ENCODE measurements around the gene SALL1. TPM values are rescaled to one million over a fixed set of nuclear protein-coding genes. Genes with fewer than 3 reads are reported as not detected.

Gene SALL1
- total and polyA plus RNA-seq, 2 of the 13 experiments (the other 11 are each of a cell fraction or from before 2014, with no cell fraction given): 6.6 to 12.3 TPM

DNA sequence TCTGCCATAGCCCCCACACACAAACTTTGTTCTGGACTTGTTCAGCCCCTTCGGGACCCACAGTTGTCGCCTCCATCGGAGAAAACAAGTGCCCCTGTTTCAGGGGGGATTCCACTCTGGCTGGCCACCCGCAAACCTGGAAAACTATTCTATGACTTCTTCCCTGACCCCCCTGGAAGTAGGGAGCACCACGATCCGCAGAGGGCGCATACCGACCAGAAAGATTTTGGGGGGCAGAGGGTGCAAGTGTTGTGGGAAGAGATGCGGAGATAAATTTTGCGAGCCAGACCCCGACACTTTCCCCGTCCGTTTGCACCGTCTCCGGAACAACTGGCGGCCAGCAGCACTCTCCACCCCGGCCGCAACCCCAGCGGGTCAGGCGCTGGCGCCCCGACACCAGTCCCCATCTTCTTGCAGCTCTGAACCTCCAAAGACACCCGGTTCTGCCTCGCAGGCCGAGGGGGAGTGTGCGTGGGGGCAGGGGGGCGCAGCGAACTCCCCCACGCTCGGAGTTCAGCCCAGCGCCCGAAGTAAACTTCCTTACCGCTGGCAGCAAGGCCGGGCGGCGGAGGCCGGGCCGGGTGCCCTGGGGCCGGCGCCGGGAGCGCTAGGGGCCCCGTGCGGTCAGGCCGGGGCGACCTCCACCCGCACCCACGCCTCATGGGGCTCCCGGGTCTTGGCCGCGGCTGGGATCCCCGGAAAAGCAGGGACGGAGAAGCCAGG, 744 bp downstream of the SALL1 start (continued):
- TF ChIP-seq, protein P1, sequence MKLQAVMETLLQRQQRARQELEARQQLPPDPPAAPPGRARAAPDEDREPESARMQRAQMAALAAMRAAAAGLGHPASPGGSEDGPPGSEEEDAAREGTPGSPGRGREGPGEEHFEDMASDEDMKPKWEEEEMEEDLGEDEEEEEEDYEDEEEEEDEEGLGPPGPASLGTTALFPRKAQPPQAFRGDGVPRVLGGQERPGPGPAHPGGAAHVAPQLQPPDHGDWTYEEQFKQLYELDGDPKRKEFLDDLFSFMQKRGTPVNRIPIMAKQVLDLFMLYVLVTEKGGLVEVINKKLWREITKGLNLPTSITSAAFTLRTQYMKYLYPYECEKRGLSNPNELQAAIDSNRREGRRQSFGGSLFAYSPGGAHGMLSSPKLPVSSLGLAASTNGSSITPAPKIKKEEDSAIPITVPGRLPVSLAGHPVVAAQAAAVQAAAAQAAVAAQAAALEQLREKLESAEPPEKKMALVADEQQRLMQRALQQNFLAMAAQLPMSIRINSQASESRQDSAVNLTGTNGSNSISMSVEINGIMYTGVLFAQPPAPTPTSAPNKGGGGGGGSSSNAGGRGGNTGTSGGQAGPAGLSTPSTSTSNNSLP (IDR thresholded peaks at IDR 0.05; ENCODE audit: low read depth, low read length): no peak
- TF ChIP-seq, protein P2, sequence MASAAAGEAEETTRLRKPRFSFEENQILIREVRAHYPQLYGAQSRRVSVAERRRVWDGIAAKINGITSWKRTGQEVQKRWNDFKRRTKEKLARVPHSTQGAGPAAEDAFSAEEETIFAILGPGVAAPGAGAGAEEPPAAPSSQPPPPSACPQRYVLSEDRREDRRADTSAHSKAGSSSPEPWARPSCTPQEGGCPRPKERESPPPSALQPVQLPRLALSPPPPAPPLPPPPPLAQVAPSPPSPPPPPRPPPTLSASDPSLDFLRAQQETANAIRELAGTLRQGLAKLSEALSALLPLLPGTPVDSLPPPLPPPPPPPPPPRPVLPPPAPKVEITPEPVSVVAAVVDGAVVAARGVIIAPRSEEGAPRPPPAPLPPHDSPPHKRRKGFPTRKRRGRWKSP (CRISPR knock-in tag; IDR thresholded peaks at IDR 0.05): peak; percentile 41; the same call in 1 of the 2 replicates
- TF ChIP-seq PHF8 (CRISPR knock-in tag; IDR thresholded peaks at IDR 0.05) (peak; percentile 58; the same call in 1 of the 2 replicates), XRCC5 (optimal IDR thresholded peaks at IDR 0.05; ENCODE audit: low read length) (peak; percentile 53), NFKB2 (CRISPR knock-in tag; IDR thresholded peaks at IDR 0.05; ENCODE audit: borderline replicate concordance) (peak; percentile 14; the same call in 1 of the 2 replicates), ZFY (CRISPR knock-in tag; IDR thresholded peaks at IDR 0.05) (peak; percentile 49; the same call in 1 of the 2 replicates), ZNF629 (CRISPR knock-in tag; conservative IDR thresholded peaks at IDR 0.05) (no peak)
- TF ChIP-seq, protein P3, sequence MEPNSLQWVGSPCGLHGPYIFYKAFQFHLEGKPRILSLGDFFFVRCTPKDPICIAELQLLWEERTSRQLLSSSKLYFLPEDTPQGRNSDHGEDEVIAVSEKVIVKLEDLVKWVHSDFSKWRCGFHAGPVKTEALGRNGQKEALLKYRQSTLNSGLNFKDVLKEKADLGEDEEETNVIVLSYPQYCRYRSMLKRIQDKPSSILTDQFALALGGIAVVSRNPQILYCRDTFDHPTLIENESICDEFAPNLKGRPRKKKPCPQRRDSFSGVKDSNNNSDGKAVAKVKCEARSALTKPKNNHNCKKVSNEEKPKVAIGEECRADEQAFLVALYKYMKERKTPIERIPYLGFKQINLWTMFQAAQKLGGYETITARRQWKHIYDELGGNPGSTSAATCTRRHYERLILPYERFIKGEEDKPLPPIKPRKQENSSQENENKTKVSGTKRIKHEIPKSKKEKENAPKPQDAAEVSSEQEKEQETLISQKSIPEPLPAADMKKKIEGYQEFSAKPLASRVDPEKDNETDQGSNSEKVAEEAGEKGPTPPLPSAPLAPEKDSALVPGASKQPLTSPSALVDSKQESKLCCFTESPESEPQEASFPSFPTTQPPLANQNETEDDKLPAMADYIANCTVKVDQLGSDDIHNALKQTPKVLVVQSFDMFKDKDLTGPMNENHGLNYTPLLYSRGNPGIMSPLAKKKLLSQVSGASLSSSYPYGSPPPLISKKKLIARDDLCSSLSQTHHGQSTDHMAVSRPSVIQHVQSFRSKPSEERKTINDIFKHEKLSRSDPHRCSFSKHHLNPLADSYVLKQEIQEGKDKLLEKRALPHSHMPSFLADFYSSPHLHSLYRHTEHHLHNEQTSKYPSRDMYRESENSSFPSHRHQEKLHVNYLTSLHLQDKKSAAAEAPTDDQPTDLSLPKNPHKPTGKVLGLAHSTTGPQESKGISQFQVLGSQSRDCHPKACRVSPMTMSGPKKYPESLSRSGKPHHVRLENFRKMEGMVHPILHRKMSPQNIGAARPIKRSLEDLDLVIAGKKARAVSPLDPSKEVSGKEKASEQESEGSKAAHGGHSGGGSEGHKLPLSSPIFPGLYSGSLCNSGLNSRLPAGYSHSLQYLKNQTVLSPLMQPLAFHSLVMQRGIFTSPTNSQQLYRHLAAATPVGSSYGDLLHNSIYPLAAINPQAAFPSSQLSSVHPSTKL (CRISPR knock-in tag; IDR thresholded peaks at IDR 0.05): no peak
- TF ChIP-seq, protein P4, sequence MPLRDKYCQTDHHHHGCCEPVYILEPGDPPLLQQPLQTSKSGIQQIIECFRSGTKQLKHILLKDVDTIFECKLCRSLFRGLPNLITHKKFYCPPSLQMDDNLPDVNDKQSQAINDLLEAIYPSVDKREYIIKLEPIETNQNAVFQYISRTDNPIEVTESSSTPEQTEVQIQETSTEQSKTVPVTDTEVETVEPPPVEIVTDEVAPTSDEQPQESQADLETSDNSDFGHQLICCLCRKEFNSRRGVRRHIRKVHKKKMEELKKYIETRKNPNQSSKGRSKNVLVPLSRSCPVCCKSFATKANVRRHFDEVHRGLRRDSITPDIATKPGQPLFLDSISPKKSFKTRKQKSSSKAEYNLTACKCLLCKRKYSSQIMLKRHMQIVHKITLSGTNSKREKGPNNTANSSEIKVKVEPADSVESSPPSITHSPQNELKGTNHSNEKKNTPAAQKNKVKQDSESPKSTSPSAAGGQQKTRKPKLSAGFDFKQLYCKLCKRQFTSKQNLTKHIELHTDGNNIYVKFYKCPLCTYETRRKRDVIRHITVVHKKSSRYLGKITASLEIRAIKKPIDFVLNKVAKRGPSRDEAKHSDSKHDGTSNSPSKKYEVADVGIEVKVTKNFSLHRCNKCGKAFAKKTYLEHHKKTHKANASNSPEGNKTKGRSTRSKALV (CRISPR knock-in tag; IDR thresholded peaks at IDR 0.05): 0 out of 2 replicates have a peak, but pooled peaks have one; percentile 1
- TF ChIP-seq, protein P5, sequence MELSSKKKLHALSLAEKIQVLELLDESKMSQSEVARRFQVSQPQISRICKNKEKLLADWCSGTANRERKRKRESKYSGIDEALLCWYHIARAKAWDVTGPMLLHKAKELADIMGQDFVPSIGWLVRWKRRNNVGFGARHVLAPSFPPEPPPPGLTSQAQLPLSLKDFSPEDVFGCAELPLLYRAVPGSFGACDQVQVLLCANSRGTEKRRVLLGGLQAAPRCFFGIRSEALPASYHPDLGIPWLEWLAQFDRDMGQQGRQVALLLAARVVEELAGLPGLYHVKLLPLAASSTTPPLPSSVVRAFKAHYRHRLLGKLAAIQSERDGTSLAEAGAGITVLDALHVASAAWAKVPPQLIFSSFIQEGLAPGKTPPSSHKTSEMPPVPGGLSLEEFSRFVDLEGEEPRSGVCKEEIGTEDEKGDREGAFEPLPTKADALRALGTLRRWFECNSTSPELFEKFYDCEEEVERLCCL (CRISPR knock-in tag; IDR thresholded peaks at IDR 0.05; ENCODE audit: borderline replicate concordance): no peak
- TF ChIP-seq, protein P6, sequence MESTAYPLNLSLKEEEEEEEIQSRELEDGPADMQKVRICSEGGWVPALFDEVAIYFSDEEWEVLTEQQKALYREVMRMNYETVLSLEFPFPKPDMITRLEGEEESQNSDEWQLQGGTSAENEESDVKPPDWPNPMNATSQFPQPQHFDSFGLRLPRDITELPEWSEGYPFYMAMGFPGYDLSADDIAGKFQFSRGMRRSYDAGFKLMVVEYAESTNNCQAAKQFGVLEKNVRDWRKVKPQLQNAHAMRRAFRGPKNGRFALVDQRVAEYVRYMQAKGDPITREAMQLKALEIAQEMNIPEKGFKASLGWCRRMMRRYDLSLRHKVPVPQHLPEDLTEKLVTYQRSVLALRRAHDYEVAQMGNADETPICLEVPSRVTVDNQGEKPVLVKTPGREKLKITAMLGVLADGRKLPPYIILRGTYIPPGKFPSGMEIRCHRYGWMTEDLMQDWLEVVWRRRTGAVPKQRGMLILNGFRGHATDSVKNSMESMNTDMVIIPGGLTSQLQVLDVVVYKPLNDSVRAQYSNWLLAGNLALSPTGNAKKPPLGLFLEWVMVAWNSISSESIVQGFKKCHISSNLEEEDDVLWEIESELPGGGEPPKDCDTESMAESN (CRISPR knock-in tag; conservative IDR thresholded peaks at IDR 0.05): 0 out of 2 replicates have a peak, but pooled peaks have one; percentile 17
- TF ChIP-seq, protein P7, sequence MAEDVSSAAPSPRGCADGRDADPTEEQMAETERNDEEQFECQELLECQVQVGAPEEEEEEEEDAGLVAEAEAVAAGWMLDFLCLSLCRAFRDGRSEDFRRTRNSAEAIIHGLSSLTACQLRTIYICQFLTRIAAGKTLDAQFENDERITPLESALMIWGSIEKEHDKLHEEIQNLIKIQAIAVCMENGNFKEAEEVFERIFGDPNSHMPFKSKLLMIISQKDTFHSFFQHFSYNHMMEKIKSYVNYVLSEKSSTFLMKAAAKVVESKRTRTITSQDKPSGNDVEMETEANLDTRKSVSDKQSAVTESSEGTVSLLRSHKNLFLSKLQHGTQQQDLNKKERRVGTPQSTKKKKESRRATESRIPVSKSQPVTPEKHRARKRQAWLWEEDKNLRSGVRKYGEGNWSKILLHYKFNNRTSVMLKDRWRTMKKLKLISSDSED (CRISPR knock-in tag; IDR thresholded peaks at IDR 0.05): peak; percentile 62; the same call in 1 of the 2 replicates

Measured in HepG2 (cell line).